Panc1 (cell line): Measurements from ENCODE around the gene NDN. TPM values are rescaled to one million over a fixed set of nuclear protein-coding genes. Genes with fewer than 3 reads are reported as not detected.
A peak's percentile ranks its signal among the peaks of the same experiment; 100 is the strongest.

ENCODE experiments used
- ATAC-seq: fragments of 200-7000 bp; cut with Tn5 transposase; 2 replicates; pipeline ENCODE4 v1.9.1; 2020; ENCODE audit warnings: mild to moderate bottlenecking, moderate library complexity
- BruUV-seq: library from RNA; stranded (reverse); fragments of 400-500 nt; replicated peaks from 2 replicates; lab custom pipeline; 2021; lab: Mats Ljungman, UMichigan
- CTCF ChIA-PET: fragments of 300-600 bp; sonication (Branson Sonifier 250); formaldehyde crosslinking; loops from one replicate; lab custom pipeline; 2022; ENCODE audit warnings: antibody characterized with exemption; lab: Charles Lee
- POLR2A ChIA-PET: fragments of 300-600 bp; sonication (Branson Sonifier 250); formaldehyde crosslinking; loops from one replicate; lab custom pipeline; 2022; ENCODE audit warnings: antibody characterized with exemption; lab: Charles Lee
- DNase-seq: peaks from one replicate; pipeline ENCODE4 v3.0.0-alpha.2; 2010; ENCODE audit warnings: low read depth, low spot score
- H3K27ac ChIP-seq: 2 replicates; pipeline ENCODE4 v1.5.1; 2011; ENCODE audit warnings: mild to moderate bottlenecking, low read length, inconsistent platforms
- H3K27me3 ChIP-seq: fragments of 200-500 bp; sonication (Bioruptor generic); 2 replicates; pipeline ENCODE4 v1.6.0; 2014; ENCODE audit warnings: low read length, inconsistent platforms; ENCODE audit not compliant: control insufficient read depth, insufficient read depth
- H3K36me3 ChIP-seq: fragments of 200-500 bp; sonication (Bioruptor generic); 2 replicates; pipeline ENCODE4 v1.5.1; 2014; ENCODE audit warnings: inconsistent platforms, mild to moderate bottlenecking, low read length, moderate library complexity; ENCODE audit not compliant: control insufficient read depth, insufficient read depth
- H3K4me1 ChIP-seq: 2 replicates; pipeline ENCODE4 v1.5.1; 2011; ENCODE audit warnings: inconsistent platforms, mild to moderate bottlenecking, low read length, moderate library complexity; ENCODE audit not compliant: control insufficient read depth, insufficient read depth
- H3K4me3 ChIP-seq, 2 experiments: 2 replicates each; pipeline ENCODE4 v1.5.1; 2011 to 2012; ENCODE audit warnings: low read depth in 2 of 2, low read length in 2 of 2, mild to moderate bottlenecking in 2 of 2, inconsistent platforms in 1 of 2, moderate library complexity in 1 of 2
- H3K9me3 ChIP-seq: fragments of 200-500 bp; sonication (Bioruptor generic); 2 replicates; pipeline ENCODE4 v1.5.1; 2014; ENCODE audit warnings: low read depth, mild to moderate bottlenecking, inconsistent platforms, low read length, moderate library complexity; ENCODE audit not compliant: control insufficient read depth, insufficient read depth
- POLR2AphosphoS5 ChIP-seq: IDR thresholded peaks from 2 replicates; pipeline ENCODE4 v1.6.1; 2012; ENCODE audit warnings: mild to moderate bottlenecking, low read depth, low read length, moderate library complexity
- SIN3A ChIP-seq: IDR thresholded peaks from 2 replicates; pipeline ENCODE4 v1.6.1; 2012; ENCODE audit warnings: low read depth, mild to moderate bottlenecking, low read length, moderate library complexity, borderline replicate concordance; ENCODE audit not compliant: insufficient read depth
- TCF7L2 ChIP-seq: IDR thresholded peaks from 2 replicates; pipeline ENCODE4 v1.6.1; 2011; ENCODE audit warnings: mild to moderate bottlenecking, low read depth, low read length, inconsistent platforms
- in situ Hi-C: cut with HindIII; loops from 2 replicates; pipeline ENCODE4 v1.10.0; 2016; ENCODE audit warnings: low sequenced_read_pairs, low pct_unique_long_range_greater_than_20kb
- intact Hi-C: fragments of 100-400 bp; cut with micrococcal nuclease; formaldehyde crosslinking; loops from one replicate; pipeline ENCODE4 v1.10.0; 2022; ENCODE audit not compliant: unreplicated experiment
- total RNA-seq: library from RNA; stranded (reverse); gene quantifications from one replicate; pipeline ENCODE4 v1.2.1, GENCODE V29; 2021; ENCODE audit not compliant: unreplicated experiment
- TF ChIP-seq, protein P1 (sequence below), 2 experiments: IDR thresholded peaks; 2 replicates each; pipeline ENCODE4 v1.6.1; 2011 to 2012; ENCODE audit warnings: low read depth in 2 of 2, control low read depth in 1 of 2, low read length in 1 of 2, mild to moderate bottlenecking in 1 of 2, moderate library complexity in 1 of 2; ENCODE audit not compliant: insufficient read depth in 1 of 2
- TF ChIP-seq, protein P2 (sequence below): fragments of 450-650 bp; IDR thresholded peaks from 2 replicates; pipeline ENCODE4 v1.5.1; 2017; ENCODE audit warnings: mild to moderate bottlenecking

Gene NDN
- total RNA-seq, 1 experiment from 2014 or later = not detected

DNA sequence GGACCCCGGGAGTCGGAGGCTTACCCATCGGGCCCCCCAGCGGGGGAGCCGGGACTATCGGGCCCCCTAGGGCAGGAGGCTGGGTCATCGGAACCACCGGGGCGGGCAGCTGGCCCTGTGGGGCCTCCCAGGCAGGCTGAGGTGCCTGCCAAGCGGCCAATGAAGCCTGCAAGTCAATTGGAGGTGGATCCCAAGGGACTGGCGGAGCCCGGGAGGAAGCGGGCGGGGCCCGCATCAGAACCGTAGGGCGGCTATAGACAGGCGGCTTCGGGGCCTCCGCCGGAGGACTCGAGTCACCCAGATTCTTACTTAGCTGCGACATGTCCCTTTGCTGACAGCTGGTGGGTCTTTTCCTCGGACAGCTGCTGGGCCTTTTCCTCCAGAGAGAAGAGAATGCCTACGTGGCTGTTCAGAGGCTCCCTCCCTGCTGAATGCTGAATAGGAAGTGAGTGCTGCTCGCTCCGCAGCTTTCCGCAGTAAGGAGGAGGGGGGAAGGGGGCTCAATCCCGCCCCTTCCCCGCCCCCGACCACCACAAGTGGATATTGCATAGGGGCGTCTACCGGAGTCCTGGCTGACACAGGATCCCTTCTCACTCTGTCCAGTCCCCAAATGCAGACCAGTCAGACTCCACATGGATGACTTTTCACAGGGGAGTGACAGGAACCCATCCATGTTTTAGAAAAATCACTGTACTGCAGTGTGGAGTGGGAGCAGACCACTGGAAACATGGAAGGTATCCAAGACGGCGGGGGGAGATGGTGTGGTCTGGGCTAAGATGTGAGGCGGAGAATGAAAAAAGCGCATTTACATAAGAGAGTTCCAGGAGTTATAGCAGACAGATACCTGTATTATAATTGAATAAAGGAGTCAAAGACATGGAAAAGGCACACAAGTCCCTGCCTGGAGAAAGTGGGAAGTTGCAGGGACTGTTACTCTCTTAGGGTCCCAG, 39.4 kb downstream of the NDN start, which contains the start of gene MAGEL2:
MAGEL2 (minus strand) TSS at position 447 of the 950 bp plus-strand sequence; CDS start at position 322, 125 bp downstream.
- Histone ChIP-seq H3K4me3 (0 out of 4 replicates have a peak within 1 kb of the TSS, but pooled peaks of 1 of the 2 experiments have one; percentile 8), H3K36me3 (no peaks in the 10 kb centered on the region), H3K27ac (no peak within 1 kb of the TSS), H3K4me1 (no peaks in the 10 kb centered on the region), H3K9me3 (no peaks in the 10 kb centered on the region), H3K27me3 (peaks cover 10% of the 10 kb centered on the region)
- ATAC-seq = peak; percentile 36
- DNase-seq = no peak
- ChIA-PET CTCF (no interaction called here), POLR2A (no interaction called here)
- in situ Hi-C loops = no loop called here
- BruUV-seq = no TSS peak
- TF ChIP-seq, protein P1, sequence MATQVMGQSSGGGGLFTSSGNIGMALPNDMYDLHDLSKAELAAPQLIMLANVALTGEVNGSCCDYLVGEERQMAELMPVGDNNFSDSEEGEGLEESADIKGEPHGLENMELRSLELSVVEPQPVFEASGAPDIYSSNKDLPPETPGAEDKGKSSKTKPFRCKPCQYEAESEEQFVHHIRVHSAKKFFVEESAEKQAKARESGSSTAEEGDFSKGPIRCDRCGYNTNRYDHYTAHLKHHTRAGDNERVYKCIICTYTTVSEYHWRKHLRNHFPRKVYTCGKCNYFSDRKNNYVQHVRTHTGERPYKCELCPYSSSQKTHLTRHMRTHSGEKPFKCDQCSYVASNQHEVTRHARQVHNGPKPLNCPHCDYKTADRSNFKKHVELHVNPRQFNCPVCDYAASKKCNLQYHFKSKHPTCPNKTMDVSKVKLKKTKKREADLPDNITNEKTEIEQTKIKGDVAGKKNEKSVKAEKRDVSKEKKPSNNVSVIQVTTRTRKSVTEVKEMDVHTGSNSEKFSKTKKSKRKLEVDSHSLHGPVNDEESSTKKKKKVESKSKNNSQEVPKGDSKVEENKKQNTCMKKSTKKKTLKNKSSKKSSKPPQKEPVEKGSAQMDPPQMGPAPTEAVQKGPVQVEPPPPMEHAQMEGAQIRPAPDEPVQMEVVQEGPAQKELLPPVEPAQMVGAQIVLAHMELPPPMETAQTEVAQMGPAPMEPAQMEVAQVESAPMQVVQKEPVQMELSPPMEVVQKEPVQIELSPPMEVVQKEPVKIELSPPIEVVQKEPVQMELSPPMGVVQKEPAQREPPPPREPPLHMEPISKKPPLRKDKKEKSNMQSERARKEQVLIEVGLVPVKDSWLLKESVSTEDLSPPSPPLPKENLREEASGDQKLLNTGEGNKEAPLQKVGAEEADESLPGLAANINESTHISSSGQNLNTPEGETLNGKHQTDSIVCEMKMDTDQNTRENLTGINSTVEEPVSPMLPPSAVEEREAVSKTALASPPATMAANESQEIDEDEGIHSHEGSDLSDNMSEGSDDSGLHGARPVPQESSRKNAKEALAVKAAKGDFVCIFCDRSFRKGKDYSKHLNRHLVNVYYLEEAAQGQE (IDR thresholded peaks at IDR 0.05; ENCODE audit: insufficient read depth in 1 of 2, low read depth in 2 of 2, low read length in 1 of 2) = no peak
- no peak for TF ChIP-seq SIN3A
- TF ChIP-seq, protein P2, sequence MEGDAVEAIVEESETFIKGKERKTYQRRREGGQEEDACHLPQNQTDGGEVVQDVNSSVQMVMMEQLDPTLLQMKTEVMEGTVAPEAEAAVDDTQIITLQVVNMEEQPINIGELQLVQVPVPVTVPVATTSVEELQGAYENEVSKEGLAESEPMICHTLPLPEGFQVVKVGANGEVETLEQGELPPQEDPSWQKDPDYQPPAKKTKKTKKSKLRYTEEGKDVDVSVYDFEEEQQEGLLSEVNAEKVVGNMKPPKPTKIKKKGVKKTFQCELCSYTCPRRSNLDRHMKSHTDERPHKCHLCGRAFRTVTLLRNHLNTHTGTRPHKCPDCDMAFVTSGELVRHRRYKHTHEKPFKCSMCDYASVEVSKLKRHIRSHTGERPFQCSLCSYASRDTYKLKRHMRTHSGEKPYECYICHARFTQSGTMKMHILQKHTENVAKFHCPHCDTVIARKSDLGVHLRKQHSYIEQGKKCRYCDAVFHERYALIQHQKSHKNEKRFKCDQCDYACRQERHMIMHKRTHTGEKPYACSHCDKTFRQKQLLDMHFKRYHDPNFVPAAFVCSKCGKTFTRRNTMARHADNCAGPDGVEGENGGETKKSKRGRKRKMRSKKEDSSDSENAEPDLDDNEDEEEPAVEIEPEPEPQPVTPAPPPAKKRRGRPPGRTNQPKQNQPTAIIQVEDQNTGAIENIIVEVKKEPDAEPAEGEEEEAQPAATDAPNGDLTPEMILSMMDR = no peak
- no peak for TF ChIP-seq TCF7L2
- TF ChIP-seq POLR2AphosphoS5 = no peak
- intact Hi-C loops = loop anchor here (5.0 kb wide), 1 partner anchor 210 kb away; no protein-coding TSS in a partner anchor

DNA sequence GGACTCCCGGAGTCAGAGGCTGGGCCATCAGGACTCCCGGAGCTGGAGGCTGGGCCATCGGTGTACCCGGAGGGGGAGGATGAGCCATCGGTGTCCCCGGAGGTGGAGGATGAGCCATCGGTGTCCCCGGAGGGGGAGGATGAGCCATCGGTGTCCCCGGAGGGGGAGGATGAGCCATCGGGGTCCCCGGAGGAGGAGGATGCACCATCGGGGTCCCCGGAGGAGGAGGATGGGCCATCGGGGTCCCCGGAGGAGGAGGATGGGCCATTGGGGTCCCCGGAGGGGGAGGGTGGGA, 40.2 kb downstream of the NDN start:
- in situ Hi-C loops = no loop called here
- POLR2A ChIA-PET = no interaction called here
- intact Hi-C loops = loop anchor here (5.0 kb wide), 1 partner anchor 210 kb away; no protein-coding TSS in a partner anchor

More for the DNA sequence above, 40.2 kb downstream of the NDN start:
- CTCF ChIA-PET = no interaction called here
- no peaks in the 10 kb centered on the region for H3K9me3 ChIP-seq
- no peak overlapping the region for H3K27ac ChIP-seq
- no peak for ATAC-seq
- DNase-seq = no peak
- TF ChIP-seq, protein P1 (IDR thresholded peaks at IDR 0.05; ENCODE audit: insufficient read depth in 1 of 2, low read depth in 2 of 2, low read length in 1 of 2) = no peak
- no peak for TF ChIP-seq POLR2AphosphoS5
- TF ChIP-seq, protein P2 = no peak
- TF ChIP-seq TCF7L2 = no peak
- TF ChIP-seq SIN3A = no peak
- no peak overlapping the region for H3K4me3 ChIP-seq
- no TSS peak for BruUV-seq
- H3K4me1 ChIP-seq = no peaks in the 10 kb centered on the region
- no peaks in the 10 kb centered on the region for H3K36me3 ChIP-seq
- peaks cover 10% of the 10 kb centered on the region for H3K27me3 ChIP-seq
